ENCODE data around the gene DEFB112.

DEFB112 gene

DNA sequence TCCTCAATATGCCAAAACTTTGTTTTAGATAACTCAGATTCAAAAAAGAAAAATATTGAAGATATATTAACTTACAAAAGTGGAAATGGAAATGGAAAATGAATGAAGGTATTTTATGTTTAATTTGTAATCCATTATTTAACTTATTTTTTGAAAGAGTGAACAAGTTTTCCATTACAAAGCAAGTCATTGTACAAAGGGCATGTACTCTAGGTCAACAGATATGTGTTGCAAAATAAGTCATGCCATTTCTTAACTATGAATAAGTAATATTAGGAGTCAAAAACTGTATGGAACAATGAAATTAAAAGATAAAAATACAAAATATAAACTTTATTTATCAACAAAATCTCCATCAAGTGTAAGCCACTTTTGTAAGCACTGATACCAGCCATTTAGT, 54.5 kb downstream of the DEFB112 start:
- no peak for DNase-seq (ENCODE audit: low read depth, low spot score)

Data from brain pericyte (primary cell).